DND-41 (cell line): ENCODE measurements around the gene KLHL11.
"Not testable (repeated sequence)": the region's sequence is repeated elsewhere in the genome, so short reads cannot be mapped to it uniquely, and the experiment has no call there.

ENCODE experiments used
- CTCF ChIP-seq: IDR thresholded peaks from 2 replicates; pipeline ENCODE4 v1.5.1; 2012; ENCODE audit warnings: borderline replicate concordance, low read length, moderate library complexity, mild to moderate bottlenecking; ENCODE audit not compliant: poor library complexity, severe bottlenecking; ENCODE audit errors: extremely low read depth
- EZH2 ChIP-seq: IDR thresholded peaks from 3 replicates; pipeline ENCODE4 v1.6.1; 2012; ENCODE audit warnings: borderline replicate concordance, low read depth, mild to moderate bottlenecking, moderate library complexity, low read length, inconsistent platforms; ENCODE audit not compliant: severe bottlenecking

DNA sequence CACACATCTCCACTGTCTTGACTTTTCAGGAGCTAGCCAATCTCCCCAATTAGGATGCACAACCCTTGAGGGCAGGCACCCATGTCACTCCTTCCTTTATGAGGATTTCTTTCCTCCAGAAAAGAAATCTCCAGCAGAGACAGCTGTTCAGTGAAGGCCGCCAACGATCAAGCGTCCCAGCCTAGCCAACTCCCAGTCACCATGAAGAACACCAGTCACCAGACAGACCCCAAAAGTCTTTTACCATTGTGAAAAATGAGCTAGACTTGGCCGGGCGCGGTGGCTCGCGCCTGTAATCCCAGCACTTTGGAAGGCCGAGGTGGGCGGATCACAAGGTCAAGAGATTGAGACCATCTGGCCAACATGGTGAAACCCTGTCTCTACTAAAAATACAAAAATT is 35.3 kb downstream of the KLHL11 start:
- TF ChIP-seq EZH2, CTCF: not testable (repeated sequence)
